ENCODE measurements around the gene PPT1. TPM values are rescaled to one million over a fixed set of nuclear protein-coding genes. Genes with fewer than 3 reads are reported as not detected.

Gene PPT1
- polyA plus RNA-seq, 1 of the 3 experiments (the other 2 are of a cell fraction) = 26.0 TPM

DNA sequence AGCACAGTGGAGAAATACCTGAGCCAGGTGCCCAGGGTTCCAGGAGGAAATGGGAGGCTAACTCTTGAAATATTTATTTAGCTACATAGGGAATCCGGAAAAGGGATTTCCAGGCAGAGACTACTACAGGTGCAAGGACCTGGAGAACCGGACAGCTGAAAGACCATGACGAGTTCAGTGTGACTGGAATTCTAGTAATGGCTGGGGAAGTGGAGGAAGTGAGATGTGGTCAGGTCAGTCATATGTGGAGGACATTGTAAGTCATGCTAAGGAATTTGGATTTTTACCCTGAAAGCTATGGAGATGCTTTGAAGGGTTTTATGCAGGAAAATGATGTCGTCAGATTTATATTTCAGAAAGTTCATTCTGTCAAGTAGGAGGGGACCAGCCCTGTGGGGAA is 54.7 kb downstream of the PPT1 start:
- peaks cover 5% of the 10 kb centered on the region for H3F3A ChIP-seq (replicated peaks; ENCODE audit: insufficient read depth)
- H3K9me3 ChIP-seq = no peaks in the 10 kb centered on the region
- 82% methylated on average over 4 of the region's 4 CpGs for WGBS (ENCODE audit: low lambda C conversion rate)
- H2AFZ ChIP-seq (ENCODE audit: low read depth) = no peak overlapping the region
- H3K9ac ChIP-seq = peak overlapping the region; percentile 94; the same call in 1 of the 2 replicates
- H4K20me1 ChIP-seq (ENCODE audit: insufficient read depth) = peaks cover 64% of the 10 kb centered on the region
- DNase-seq = no peak
- TF ChIP-seq SIN3A (IDR thresholded peaks at IDR 0.05; ENCODE audit: borderline replicate concordance, low read depth, low read length) (no peak), SMC3 (IDR thresholded peaks at IDR 0.05; ENCODE audit: low read depth, low read length) (no peak), FOXM1 (IDR thresholded peaks at IDR 0.05; ENCODE audit: low read depth) (no peak), TEAD4 (IDR thresholded peaks at IDR 0.05; ENCODE audit: borderline replicate concordance, insufficient read depth) (no peak), EP300 (IDR thresholded peaks at IDR 0.05; ENCODE audit: borderline replicate concordance in 1 of 2, low read depth in 1 of 2, low read length in 1 of 2) (no peak), RAD21 (IDR thresholded peaks at IDR 0.05; ENCODE audit: low read length) (no peak), NRF1 (IDR thresholded peaks at IDR 0.05; ENCODE audit: low read depth, low read length) (no peak), ELF1 (IDR thresholded peaks at IDR 0.05) (no peak)
- TF ChIP-seq, protein P1, sequence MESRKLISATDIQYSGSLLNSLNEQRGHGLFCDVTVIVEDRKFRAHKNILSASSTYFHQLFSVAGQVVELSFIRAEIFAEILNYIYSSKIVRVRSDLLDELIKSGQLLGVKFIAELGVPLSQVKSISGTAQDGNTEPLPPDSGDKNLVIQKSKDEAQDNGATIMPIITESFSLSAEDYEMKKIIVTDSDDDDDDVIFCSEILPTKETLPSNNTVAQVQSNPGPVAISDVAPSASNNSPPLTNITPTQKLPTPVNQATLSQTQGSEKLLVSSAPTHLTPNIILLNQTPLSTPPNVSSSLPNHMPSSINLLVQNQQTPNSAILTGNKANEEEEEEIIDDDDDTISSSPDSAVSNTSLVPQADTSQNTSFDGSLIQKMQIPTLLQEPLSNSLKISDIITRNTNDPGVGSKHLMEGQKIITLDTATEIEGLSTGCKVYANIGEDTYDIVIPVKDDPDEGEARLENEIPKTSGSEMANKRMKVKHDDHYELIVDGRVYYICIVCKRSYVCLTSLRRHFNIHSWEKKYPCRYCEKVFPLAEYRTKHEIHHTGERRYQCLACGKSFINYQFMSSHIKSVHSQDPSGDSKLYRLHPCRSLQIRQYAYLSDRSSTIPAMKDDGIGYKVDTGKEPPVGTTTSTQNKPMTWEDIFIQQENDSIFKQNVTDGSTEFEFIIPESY (IDR thresholded peaks at IDR 0.05; ENCODE audit: borderline replicate concordance, low read depth) = no peak
- TF ChIP-seq, protein P2, sequence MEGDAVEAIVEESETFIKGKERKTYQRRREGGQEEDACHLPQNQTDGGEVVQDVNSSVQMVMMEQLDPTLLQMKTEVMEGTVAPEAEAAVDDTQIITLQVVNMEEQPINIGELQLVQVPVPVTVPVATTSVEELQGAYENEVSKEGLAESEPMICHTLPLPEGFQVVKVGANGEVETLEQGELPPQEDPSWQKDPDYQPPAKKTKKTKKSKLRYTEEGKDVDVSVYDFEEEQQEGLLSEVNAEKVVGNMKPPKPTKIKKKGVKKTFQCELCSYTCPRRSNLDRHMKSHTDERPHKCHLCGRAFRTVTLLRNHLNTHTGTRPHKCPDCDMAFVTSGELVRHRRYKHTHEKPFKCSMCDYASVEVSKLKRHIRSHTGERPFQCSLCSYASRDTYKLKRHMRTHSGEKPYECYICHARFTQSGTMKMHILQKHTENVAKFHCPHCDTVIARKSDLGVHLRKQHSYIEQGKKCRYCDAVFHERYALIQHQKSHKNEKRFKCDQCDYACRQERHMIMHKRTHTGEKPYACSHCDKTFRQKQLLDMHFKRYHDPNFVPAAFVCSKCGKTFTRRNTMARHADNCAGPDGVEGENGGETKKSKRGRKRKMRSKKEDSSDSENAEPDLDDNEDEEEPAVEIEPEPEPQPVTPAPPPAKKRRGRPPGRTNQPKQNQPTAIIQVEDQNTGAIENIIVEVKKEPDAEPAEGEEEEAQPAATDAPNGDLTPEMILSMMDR (IDR thresholded peaks at IDR 0.05) = no peak
- TF ChIP-seq, protein P3, sequence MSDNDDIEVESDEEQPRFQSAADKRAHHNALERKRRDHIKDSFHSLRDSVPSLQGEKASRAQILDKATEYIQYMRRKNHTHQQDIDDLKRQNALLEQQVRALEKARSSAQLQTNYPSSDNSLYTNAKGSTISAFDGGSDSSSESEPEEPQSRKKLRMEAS (IDR thresholded peaks at IDR 0.05; ENCODE audit: low read depth) = no peak
- no peak overlapping the region for H3K27ac ChIP-seq (ENCODE audit: low read depth in 2 of 2, low read length in 1 of 2)
- ChIA-PET POLR2A (no interaction called here), CTCF (interaction anchor here (1.1 to 2.0 kb wide), 4 partner anchors 10 to 273 kb away, joined by 3 to 10 read pairs (median 4); no protein-coding TSS in a partner anchor)
- H3K27me3 ChIP-seq (ENCODE audit: insufficient read depth) = no peaks in the 10 kb centered on the region
- H3K79me2 ChIP-seq (ENCODE audit: insufficient read depth) = peaks cover 72% of the 10 kb centered on the region
- H3K36me3 ChIP-seq (replicated peaks in 1 of 2; ENCODE audit: control insufficient read depth in 1 of 2, insufficient read depth in 2 of 2, low read length in 1 of 2) = peaks cover 10 to 26% of the 10 kb centered on the region in 2 experiments
- H3K9me2 ChIP-seq = no peaks in the 10 kb centered on the region
- peak overlapping the region; percentile 97 to 98; a peak in 3 of 4 replicates for H3K4me3 ChIP-seq (ENCODE audit: low read depth in 2 of 2, low read length in 1 of 2)
- peak overlapping the region; percentile 99 for H3K4me2 ChIP-seq
- H3K4me1 ChIP-seq (ENCODE audit: control insufficient read depth in 1 of 2, insufficient read depth in 2 of 2, low read depth in 1 of 2, low read length in 1 of 2) = peaks cover 17 to 21% of the 10 kb centered on the region in 2 experiments; a peak in 3 of 4 replicates

DNA sequence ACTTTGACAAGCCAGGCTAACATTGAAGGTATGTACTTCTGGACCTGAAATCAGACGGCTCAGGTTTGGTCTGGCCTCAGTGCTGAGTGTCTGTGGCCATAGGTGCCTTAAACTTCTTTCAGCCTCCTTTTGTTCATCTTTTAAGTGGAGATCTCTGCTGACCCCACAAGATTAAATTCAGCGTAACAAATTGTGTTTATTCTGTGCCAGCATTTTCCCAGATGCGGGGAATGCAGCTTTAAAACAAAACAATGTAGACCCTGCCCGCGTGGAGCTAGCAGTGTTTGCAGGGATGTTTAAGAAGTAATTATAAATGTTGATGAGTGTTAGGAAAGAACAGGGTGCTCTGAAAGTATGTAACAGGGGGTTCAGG is 55.6 kb downstream of the PPT1 start:
- Histone ChIP-seq H3K36me3 (replicated peaks in 1 of 2; ENCODE audit: control insufficient read depth in 1 of 2, insufficient read depth in 2 of 2, low read length in 1 of 2) (peaks cover 8 to 22% of the 10 kb centered on the region in 2 experiments), H3F3A (replicated peaks; ENCODE audit: insufficient read depth) (peaks cover 14% of the 10 kb centered on the region), H3K79me2 (ENCODE audit: insufficient read depth) (peaks cover 63% of the 10 kb centered on the region), H3K27me3 (ENCODE audit: insufficient read depth) (no peaks in the 10 kb centered on the region), H3K9me3 (no peaks in the 10 kb centered on the region), H3K9me2 (no peaks in the 10 kb centered on the region), H2AFZ (ENCODE audit: low read depth) (no peak overlapping the region), H3K4me2 (peak overlapping the region; percentile 99), H3K4me1 (ENCODE audit: control insufficient read depth in 1 of 2, insufficient read depth in 2 of 2, low read depth in 1 of 2, low read length in 1 of 2) (peaks cover 25% of the 10 kb centered on the region in 2 experiments), H3K27ac (ENCODE audit: low read depth in 2 of 2, low read length in 1 of 2) (peak overlapping the region; percentile 74 to 83; a peak in 2 of 4 replicates), H3K9ac (peak overlapping the region; percentile 94), H3K4me3 (ENCODE audit: low read depth in 2 of 2, low read length in 1 of 2) (peak overlapping the region; percentile 97 to 98), H4K20me1 (ENCODE audit: insufficient read depth) (peaks cover 55% of the 10 kb centered on the region)
- WGBS (ENCODE audit: low lambda C conversion rate) = 10% methylated on average over 5 of the region's 5 CpGs
- ChIA-PET POLR2A (no interaction called here), CTCF (interaction anchor here (1.1 to 2.0 kb wide), 3 partner anchors 9 to 273 kb away, joined by 4 to 10 read pairs (median 4); no protein-coding TSS in a partner anchor)
- DNase-seq = no peak
- TF ChIP-seq MEF2A (IDR thresholded peaks at IDR 0.05; ENCODE audit: borderline replicate concordance, low read depth) (no peak), JUND (IDR thresholded peaks at IDR 0.05) (no peak), TCF12 (IDR thresholded peaks at IDR 0.05) (no peak), MXI1 (IDR thresholded peaks at IDR 0.05; ENCODE audit: low read depth, low read length) (no peak), FOSL2 (IDR thresholded peaks at IDR 0.05; ENCODE audit: borderline replicate concordance, low read depth) (no peak), POLR2AphosphoS5 (IDR thresholded peaks at IDR 0.05; ENCODE audit: low read depth, low read length) (no peak), SIN3A (IDR thresholded peaks at IDR 0.05; ENCODE audit: borderline replicate concordance, low read depth, low read length) (no peak), FOXM1 (IDR thresholded peaks at IDR 0.05; ENCODE audit: low read depth) (no peak), TAF1 (IDR thresholded peaks at IDR 0.05; ENCODE audit: borderline replicate concordance, low read depth, low read length) (no peak)
- TF ChIP-seq, protein P4, sequence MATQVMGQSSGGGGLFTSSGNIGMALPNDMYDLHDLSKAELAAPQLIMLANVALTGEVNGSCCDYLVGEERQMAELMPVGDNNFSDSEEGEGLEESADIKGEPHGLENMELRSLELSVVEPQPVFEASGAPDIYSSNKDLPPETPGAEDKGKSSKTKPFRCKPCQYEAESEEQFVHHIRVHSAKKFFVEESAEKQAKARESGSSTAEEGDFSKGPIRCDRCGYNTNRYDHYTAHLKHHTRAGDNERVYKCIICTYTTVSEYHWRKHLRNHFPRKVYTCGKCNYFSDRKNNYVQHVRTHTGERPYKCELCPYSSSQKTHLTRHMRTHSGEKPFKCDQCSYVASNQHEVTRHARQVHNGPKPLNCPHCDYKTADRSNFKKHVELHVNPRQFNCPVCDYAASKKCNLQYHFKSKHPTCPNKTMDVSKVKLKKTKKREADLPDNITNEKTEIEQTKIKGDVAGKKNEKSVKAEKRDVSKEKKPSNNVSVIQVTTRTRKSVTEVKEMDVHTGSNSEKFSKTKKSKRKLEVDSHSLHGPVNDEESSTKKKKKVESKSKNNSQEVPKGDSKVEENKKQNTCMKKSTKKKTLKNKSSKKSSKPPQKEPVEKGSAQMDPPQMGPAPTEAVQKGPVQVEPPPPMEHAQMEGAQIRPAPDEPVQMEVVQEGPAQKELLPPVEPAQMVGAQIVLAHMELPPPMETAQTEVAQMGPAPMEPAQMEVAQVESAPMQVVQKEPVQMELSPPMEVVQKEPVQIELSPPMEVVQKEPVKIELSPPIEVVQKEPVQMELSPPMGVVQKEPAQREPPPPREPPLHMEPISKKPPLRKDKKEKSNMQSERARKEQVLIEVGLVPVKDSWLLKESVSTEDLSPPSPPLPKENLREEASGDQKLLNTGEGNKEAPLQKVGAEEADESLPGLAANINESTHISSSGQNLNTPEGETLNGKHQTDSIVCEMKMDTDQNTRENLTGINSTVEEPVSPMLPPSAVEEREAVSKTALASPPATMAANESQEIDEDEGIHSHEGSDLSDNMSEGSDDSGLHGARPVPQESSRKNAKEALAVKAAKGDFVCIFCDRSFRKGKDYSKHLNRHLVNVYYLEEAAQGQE (IDR thresholded peaks at IDR 0.05; ENCODE audit: low read depth, low read length) = no peak
- TF ChIP-seq, protein P5, sequence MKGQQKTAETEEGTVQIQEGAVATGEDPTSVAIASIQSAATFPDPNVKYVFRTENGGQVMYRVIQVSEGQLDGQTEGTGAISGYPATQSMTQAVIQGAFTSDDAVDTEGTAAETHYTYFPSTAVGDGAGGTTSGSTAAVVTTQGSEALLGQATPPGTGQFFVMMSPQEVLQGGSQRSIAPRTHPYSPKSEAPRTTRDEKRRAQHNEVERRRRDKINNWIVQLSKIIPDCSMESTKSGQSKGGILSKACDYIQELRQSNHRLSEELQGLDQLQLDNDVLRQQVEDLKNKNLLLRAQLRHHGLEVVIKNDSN (IDR thresholded peaks at IDR 0.05; ENCODE audit: borderline replicate concordance, low read depth) = no peak

All from SK-N-SH (cell line).